HG03066 (cell line): ENCODE measurements around the gene PCDH9.

Experiments used
- ATAC-seq: cut with Tn5 transposase; IDR thresholded peaks from one replicate; pipeline ENCODE4 v1.9.1; 2021; ENCODE audit warnings: low read depth; ENCODE audit not compliant: unreplicated experiment

The PCDH9 gene

DNA sequence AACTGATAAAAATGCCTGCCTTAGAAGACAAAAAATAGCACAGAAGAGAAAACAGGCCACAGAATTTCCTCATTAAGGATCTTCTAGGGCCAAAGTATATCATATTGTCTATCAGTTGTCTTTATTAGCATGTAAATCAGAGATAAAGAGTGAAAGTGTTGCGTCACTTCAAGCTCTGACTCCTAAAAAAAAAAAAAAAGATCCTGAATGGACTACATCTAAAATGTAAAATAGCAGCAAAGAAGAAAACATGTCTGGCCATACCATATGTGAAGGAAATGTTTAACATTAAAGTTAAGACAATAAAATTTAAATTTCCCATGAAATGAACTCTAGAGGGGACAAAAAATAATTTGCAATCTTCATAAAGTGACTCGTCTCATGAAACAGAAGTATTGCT lies 237.4 kb downstream of the PCDH9 start:
- ATAC-seq: no peak

- no peak for ATAC-seq
Measured at GRCh38 chr13:66992183-66992582, 238.0 kb downstream of the PCDH9 start.

DNA sequence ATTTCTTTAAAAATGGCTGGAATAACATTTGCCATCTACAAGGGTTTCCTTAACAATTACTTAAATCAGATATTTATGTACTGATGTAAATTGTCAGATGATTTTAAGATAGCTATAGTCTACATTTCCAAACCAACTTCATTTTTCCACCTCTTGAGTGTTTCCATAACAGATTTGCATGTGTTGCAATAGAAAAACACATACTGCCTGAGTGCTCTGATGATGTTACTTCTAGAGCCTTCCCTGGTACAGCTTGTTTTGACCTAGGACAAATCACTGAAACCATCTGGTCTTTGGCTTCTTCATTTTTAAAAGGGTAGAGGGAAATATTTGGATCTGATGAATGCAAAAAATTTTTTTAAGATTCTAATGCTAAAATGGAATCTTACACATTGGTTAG lies 245.9 kb downstream of the PCDH9 start:
- no peak for ATAC-seq

DNA sequence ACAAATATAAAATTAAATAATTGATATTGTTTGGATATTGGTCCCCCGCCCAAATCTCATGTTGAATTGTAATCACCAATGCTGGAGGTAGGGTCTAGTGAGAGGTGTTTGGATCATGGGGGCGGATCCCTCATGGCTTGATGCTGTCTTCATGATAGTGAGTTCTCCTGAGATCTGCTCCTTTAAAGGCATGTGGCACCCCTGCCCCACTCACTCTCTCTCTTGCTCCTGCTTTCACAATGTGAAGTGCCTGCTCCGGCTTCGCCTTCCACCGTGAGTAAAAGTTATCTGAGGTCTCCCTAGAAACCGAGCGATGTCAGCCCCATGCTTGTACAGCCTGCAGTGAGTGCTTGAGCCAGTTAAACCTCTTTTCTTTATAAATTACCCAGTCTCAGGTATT lies 248.2 kb downstream of the PCDH9 start:
- ATAC-seq: no peak

GRCh38 chr13:66977161-66977560 lies 253.0 kb downstream of the PCDH9 start:
- no peak for ATAC-seq

- no peak for ATAC-seq
Measured at GRCh38 chr13:66974889-66975288, 255.2 kb downstream of the PCDH9 start.

- no peak for ATAC-seq
Measured at GRCh38 chr13:66974174-66974573, 256.0 kb downstream of the PCDH9 start.

DNA sequence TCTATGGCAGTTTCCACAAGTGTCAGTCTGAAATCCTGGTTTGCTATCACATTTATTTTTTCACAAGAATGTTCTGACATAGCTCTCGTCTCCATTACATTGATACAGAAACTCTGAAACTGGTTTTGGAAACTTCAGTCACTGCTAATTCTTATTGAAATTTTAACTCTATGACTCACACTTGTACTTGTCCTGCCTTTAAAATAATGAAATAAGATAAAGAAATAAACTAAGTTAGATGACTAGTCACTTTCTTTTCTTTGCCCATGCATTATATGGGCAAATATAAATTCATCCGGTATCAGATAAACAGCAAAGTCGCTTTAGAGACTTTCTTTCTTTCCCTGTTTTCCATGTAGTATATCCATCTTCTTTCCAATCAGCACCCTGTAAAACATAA lies 257.5 kb downstream of the PCDH9 start:
- ATAC-seq: no peak

DNA sequence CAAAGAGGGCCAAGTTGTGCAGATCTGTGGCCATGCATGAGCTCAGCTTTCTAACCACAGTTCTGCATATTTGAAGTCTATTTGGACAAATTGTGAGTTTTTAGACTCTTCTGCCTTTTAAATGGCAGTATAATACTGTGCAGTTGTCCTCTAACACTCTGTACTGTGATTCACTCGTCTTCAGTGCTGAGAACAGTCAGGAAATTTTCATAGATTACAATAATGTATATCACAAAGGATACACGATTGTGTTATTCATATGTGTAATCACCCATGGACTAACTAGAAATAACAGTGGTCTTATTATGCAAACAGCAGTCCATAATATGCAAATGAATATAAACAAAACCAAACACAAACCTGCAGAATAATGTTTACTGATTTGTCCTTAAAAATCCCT lies 259.1 kb downstream of the PCDH9 start:
- no peak for ATAC-seq

DNA sequence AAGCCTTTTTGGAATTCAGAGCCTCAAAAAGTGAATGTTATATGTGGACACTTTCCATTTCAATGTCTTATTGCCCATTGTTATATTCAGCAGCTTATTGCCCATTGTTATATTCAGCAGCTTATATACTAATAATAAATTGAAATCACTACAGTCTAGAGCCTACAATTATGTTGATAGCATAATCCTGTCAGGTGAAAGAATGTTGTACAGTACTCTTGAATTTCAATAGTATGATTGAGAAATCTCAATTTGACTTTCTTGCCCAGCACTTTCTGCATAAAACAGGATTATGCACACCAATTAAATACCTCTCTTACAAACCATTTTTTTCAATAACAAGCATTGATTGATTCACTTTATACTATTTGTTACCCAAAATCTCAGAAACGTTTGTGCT lies 260.8 kb downstream of the PCDH9 start:
- no peak for ATAC-seq

DNA sequence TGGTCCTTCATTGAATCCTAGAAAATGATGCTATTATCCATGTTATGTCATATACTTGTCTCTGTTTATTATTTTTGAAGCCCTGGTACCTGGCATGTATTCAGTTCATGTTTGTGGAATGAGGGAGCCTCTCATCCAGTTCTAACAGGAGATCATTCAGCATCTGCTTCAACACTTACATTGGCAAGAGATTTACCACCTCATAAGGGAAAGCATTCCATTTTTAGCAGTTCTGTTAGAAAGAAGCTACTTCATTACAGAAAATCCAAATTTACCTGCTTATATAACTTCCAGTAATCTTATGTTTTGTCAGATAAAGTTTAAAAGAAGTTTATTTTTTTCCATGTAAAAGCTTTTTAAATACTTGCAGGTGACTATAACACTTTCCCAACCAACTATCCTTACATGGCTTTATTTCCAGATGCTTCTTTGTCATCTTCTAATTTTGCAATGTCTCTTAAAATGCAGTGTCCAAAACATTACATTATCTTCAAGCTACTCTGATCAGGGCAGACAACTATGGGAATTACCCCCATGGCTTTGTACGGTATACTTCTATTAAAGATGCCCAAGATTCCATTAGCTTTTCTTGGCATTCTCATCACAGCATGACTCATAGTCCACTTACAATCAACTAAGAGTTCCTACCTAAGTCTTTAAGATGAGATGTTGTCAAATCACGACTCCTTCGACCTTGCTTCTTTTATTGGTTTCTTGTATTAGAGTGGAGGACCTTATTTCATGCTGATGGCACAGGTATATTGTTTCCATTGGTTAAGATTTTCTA lies 262.1 kb downstream of the PCDH9 start:
- no peak for ATAC-seq

- ATAC-seq: no peak
Measured at GRCh38 chr13:66965181-66965580, 265.0 kb downstream of the PCDH9 start.

DNA sequence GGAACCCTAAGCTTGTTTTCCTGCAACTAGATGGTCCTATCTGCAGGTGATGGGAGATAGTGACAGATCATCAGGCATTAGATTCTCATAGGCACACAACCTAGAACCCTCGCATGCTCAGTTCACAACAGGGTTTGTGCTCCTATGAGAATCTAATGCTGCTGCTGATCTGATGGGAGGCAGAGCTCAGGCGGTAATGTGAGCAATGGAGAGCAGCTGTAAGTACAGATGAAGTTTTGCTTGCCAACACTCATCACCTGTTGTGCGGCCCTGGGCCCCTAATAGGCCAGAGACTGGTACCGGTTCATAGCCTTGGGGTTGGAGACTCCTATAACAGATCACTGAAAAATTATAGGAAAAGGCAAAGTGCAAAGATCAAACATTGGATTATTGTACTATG lies 267.2 kb downstream of the PCDH9 start:
- ATAC-seq: no peak

DNA sequence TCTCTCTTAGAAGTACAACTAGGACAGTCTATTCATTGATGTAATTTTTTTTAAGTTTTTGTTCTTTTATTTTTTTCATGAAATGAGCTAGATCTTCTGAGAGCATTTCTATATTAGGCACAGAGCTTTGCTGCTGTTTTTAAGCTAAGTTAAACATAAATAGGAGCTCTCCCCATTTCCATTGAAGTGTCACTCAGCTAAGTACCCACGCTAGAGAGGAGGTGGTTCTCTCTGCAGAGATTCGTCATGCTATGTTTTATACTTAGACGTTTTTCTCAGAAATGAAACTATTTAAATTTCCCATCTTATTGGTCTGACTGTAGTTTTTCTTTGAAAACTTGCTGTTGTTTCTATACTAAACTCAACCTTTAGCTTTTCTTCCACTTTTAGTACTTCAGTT lies 271.5 kb downstream of the PCDH9 start:
- no peak for ATAC-seq

DNA sequence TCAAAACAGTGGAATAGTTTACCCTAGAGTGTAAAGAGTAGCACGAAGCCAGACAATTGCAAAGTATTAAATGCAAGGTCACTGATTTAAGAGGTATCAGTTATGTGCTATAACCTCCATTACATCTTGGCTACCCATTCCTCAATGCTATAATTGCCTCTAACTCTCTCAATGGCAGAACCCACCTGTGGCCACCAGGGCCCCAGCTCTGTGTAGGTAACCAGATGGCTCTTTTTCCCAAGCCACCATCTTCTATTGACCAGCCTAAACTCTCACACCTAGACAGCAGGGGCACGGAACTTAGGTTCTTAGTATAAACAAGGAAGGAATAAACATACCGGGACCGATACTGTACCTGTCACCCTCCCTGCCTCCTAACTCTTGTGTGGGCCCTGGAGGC lies 277.6 kb downstream of the PCDH9 start:
- no peak for ATAC-seq

DNA sequence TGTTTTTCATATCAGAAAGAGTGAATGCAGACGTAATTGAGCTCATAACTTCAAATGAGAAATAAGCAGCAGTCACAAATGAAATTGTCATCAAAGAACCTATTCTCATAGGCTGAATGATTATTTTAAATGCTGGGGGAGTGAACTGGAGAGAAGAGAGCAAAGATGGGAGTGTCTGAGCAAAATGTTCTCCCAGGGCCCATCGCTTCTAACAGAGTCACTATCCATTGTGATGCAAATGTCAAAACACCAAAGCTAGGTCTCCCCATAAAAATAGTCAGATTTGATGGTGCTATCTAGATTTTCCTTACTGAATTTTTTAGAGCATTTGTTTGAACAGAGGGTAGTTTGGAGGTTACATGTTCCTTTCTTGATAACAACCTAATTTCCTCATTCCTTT lies 278.7 kb downstream of the PCDH9 start:
- no peak for ATAC-seq

GRCh38 chr13:66950666-66951065 lies 279.5 kb downstream of the PCDH9 start:
- ATAC-seq: no peak

GRCh38 chr13:66948910-66949309 lies 281.2 kb downstream of the PCDH9 start:
- ATAC-seq: no peak

DNA sequence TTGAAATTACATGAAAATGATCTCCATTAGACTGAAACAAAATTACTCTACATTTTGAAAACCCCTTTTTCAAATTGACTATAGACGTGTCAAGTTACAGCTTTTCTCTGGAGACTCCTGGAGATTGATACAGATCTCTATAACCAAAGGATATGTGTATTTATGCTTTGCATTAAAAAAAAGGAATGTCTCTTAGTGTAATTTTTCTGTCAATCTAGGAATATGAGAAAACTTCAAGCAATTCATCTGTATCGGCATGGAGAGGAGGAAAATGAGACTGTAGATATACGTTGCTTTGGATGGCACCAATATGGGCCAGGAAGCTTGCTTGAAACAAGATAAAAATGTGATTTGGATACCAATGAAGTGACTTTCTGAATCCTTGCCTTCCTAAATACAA lies 286.6 kb downstream of the PCDH9 start:
- no peak for ATAC-seq

GRCh38 chr13:66940113-66940512 lies 290.0 kb downstream of the PCDH9 start:
- no peak for ATAC-seq

DNA sequence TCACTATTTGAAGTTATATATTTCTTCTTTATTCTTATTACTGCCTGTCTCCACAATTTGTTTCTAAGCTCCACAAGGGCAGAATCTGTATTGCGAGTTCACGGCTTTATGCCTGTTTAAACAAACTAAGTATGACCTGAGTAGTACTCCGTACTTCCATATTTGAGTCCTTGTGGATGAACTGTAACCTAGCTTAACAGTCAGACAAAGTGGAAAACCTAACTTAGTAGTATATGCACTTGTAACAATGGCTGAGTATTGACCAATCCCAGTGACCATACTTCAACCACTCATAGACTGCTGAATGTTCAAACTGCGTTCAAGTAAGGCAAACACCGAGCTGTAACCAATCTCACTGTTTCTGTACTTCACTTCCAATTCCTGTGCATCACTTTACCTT lies 292.7 kb downstream of the PCDH9 start:
- ATAC-seq: no peak

- no peak for ATAC-seq
Measured at GRCh38 chr13:66933994-66934393, 296.1 kb downstream of the PCDH9 start.

GRCh38 chr13:66933527-66933926 lies 296.6 kb downstream of the PCDH9 start:
- no peak for ATAC-seq
